ENCODE results near the gene TXNL4B.

DNA sequence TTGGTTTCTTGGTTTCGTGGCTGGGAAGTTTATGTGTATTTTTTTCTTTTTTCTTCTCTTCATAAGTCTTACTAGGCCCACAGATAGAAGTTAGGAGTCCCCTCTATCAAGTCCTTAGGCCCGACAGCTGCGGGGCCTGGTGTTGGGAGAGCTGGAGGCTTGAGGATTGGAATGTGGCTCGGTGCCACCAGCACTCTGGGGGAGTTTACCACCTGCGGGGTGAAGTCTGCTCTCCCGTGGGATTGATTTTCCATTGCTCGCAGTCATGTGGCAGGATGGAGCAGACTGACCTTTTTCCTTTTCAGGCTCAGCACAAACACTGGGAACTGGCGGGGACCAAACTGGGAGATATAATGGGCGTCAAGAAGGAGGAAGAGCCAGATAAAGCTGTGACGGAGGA is 7.8 kb upstream of the TXNL4B start:
- TF ChIP-seq, protein P1, sequence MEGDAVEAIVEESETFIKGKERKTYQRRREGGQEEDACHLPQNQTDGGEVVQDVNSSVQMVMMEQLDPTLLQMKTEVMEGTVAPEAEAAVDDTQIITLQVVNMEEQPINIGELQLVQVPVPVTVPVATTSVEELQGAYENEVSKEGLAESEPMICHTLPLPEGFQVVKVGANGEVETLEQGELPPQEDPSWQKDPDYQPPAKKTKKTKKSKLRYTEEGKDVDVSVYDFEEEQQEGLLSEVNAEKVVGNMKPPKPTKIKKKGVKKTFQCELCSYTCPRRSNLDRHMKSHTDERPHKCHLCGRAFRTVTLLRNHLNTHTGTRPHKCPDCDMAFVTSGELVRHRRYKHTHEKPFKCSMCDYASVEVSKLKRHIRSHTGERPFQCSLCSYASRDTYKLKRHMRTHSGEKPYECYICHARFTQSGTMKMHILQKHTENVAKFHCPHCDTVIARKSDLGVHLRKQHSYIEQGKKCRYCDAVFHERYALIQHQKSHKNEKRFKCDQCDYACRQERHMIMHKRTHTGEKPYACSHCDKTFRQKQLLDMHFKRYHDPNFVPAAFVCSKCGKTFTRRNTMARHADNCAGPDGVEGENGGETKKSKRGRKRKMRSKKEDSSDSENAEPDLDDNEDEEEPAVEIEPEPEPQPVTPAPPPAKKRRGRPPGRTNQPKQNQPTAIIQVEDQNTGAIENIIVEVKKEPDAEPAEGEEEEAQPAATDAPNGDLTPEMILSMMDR (IDR thresholded peaks at IDR 0.05), result no peak
- no peak for TF ChIP-seq POLR2A (IDR thresholded peaks at IDR 0.05)

Data from right lobe of liver (tissue), 4 donors.